HAP-1 (cell line): ENCODE results near the gene AP2A1.

Experiments used
- DNase-seq, 2 experiments: peaks; one replicate each; pipeline ENCODE4 v3.0.0-alpha.2; 2016 to 2020; ENCODE audit warnings: low spot score in 2 of 2
- H3K27me3 ChIP-seq: fragments of 250-450 bp; sonication (Bioruptor Pico); 2 replicates; pipeline ENCODE4 v1.5.1; 2020; ENCODE audit warnings: low read depth, mild to moderate bottlenecking, moderate library complexity
- H3K36me3 ChIP-seq: fragments of 250-450 bp; sonication (Bioruptor Pico); replicated peaks from 2 replicates; pipeline ENCODE4 v1.5.1; 2020; ENCODE audit warnings: mild to moderate bottlenecking
- H3K4me1 ChIP-seq: fragments of 250-450 bp; sonication (Bioruptor Pico); 2 replicates; pipeline ENCODE4 v1.5.1; 2020; ENCODE audit warnings: mild to moderate bottlenecking
- H3K4me3 ChIP-seq: fragments of 250-450 bp; sonication (Bioruptor Pico); 2 replicates; pipeline ENCODE4 v1.5.1; 2020; ENCODE audit warnings: mild to moderate bottlenecking, moderate library complexity
- H3K9me3 ChIP-seq: fragments of 250-450 bp; sonication (Bioruptor Pico); 2 replicates; pipeline ENCODE4 v1.5.1; 2020; ENCODE audit warnings: mild to moderate bottlenecking, moderate library complexity
- in situ Hi-C: fragments of 300-500 bp; cut with MboI; formaldehyde crosslinking; loops from 3 replicates; pipeline ENCODE4 v1.14.3; 2020; ENCODE audit warnings: low sequenced_read_pairs, inconsistent platforms, mixed read lengths

AP2A1 gene

DNA sequence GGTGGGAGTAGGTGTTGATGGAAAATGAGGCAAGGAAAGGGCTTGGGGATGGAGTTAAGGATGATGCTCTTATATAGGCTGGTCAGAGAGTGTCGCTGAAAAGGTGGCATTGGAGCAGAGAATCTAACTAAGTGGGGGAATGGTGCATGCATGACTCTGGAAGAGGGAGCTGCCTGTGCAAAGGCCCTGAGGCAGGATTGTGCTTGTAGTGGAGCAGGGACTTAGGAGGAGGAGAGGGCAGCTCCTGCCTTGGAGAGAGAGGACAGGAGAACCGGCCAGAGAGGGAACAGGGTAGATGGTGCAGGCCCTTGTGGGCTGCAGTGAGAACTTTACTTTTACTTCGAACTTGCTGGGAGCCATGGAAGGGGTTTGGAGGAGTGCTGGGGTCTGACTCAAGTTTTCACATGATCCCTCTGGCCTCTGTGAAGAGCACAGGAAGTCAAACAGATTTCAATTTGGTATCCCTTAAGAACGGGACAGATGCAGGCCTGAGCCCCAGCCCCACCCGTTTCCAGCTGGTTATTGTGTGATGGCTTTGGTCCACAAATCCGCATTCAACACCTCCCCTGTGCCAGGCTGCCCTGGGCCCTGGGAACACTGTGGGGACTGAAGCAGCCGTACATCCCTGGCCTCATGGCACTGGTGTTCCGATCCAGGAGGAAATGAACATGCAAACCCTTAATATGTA is 7.0 kb downstream of the AP2A1 start:
- H3K9me3 ChIP-seq, result no peaks in the 10 kb centered on the region
- no peaks in the 10 kb centered on the region for H3K4me1 ChIP-seq
- H3K36me3 ChIP-seq, result no peaks in the 10 kb centered on the region
- no peak overlapping the region for H3K4me3 ChIP-seq
- in situ Hi-C loops, result no loop called here
- DNase-seq, result no peak
- no peaks in the 10 kb centered on the region for H3K27me3 ChIP-seq

DNA sequence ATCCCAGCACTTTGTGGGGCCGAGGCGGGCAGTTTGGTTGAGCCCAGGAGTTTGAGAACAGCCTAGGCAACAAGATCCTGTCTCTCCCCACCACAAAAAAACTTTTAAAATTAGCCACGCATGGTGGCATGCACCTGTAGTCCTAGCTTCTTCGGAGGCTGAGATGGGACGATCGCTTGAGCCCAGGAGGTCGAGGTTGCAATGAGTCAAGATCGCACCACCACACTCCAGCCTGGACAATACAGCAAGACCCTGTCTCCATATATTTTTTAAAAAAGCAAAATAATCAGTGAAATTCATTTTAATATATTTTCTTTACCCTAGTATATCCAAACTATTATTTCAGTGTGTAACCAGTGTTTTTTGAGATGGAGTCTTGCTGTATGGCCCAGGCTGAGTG is 8.2 kb downstream of the AP2A1 start:
- DNase-seq, result no peak
- Histone ChIP-seq H3K27me3 (no peaks in the 10 kb centered on the region), H3K4me1 (no peaks in the 10 kb centered on the region), H3K4me3 (no peak overlapping the region), H3K9me3 (no peaks in the 10 kb centered on the region), H3K36me3 (no peaks in the 10 kb centered on the region)
- in situ Hi-C loops, result no loop called here

DNA sequence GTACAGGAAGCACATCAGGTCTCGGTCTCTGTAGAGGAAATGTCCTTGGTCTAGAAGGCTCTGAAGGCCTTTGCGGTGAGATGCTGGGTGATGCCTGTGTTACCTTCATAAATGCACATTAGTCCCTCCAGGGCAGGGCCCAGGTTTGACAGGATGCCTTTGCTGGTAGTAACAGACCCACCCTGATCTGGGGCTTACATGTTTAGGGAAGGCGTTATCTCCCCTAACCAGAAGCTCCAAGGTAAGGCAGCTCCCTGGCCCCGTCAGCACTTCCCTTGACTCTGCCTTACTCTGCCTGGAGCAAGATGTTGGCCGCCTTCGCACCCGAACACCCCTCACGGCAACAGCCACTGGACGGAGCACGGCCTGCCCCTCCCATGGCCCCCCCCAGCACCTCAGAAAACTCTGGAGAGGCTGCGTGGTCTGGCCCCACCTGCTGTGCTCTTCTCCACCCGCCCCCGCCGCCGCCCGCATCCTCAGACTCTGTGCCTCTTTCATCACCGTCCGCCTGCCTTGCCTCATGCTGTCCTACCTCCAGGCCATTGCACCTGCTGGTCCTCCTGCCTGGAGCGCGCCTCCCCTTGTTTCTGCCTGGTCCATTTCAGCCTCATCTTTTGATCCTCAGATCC is 9.1 kb downstream of the AP2A1 start:
- in situ Hi-C loops, result no loop called here
- Histone ChIP-seq H3K4me1 (no peaks in the 10 kb centered on the region), H3K9me3 (no peaks in the 10 kb centered on the region), H3K27me3 (no peaks in the 10 kb centered on the region), H3K36me3 (no peaks in the 10 kb centered on the region), H3K4me3 (no peak overlapping the region)
- no peak for DNase-seq

DNA sequence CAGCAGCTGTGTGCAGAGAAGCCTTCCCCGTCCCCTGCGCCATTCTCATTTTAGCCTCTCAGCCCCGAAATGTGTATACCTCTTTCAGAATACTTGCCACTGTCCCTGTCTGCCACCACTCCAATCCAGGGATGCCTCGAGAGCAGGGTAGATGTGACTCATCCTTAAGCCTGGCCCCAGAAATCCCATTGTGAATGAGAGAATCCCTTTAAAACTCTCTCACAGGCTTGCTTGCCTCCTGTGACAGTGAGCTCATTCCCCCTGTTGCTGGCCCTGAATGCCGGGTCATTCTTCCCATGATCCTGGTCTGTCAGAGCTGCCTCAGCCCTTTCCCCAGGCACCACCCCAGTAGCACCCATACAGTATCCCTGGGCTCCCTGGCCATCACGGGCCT is 9.6 kb downstream of the AP2A1 start:
- H3K36me3 ChIP-seq, result no peaks in the 10 kb centered on the region
- H3K27me3 ChIP-seq, result no peaks in the 10 kb centered on the region
- no peaks in the 10 kb centered on the region for H3K4me1 ChIP-seq
- H3K4me3 ChIP-seq, result no peak overlapping the region
- DNase-seq, result no peak
- no peaks in the 10 kb centered on the region for H3K9me3 ChIP-seq
- in situ Hi-C loops, result no loop called here

DNA sequence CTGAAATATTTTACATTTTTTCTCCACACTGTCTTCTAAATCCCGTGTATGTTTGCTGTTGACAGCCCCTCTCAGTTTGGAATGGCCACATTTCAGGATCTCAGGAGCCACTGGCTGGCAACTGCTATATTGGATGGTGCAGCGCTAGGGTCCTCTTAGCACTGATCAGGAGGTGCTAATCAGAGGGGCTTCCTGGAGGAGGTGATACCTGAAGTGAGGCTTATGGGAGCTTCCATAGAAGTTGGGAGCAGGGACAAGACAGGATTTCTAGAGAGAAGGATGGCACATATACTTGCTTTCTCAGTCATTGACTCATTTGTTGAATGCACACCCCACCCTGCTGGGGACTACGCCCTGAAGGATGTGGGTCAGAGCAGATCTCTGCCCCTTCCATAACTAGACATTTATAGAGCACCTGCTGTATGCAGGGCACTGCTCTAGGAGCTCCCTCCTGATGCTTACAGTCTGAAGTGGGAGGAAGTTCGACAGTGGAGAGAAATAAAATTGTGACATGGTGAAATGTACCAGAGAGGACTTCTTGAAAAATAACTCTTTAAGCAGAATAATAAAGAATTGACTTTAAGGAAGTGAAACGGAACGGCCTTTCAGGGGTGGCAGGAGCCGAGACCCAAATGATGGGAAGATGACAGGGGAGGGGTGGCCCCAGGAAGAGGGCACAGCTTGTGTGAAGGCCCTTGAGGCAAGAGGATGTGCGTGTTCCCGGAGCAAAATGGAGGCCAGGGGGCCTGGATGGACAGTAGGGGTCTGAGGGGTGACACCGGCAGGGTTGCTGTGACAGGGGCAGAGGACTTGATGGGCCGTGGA is 13.1 kb downstream of the AP2A1 start:
- no peak overlapping the region for H3K4me3 ChIP-seq
- in situ Hi-C loops, result no loop called here
- no peaks in the 10 kb centered on the region for H3K9me3 ChIP-seq
- DNase-seq, result no peak
- no peaks in the 10 kb centered on the region for H3K4me1 ChIP-seq
- H3K36me3 ChIP-seq, result peaks cover 16% of the 10 kb centered on the region
- no peaks in the 10 kb centered on the region for H3K27me3 ChIP-seq

DNA sequence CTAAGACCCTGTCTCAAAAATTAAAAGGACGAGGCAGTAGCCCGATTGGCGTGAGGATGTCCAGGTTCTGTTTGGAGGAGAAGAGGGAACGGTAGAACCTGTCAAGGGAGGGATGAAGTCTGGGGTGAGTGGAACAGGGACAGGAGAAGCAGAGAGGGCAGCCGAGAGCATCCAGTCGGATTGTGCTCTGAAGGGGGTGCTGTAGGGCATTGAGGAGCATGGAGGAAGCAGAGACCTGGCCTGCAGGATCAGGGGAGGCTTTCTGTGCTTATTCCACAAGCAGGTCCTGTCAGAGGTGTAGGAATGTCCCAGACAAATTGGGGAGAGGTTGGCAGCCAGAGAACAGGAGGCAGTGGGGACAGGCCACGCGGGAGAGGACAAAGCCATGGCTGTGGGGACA is 14.1 kb downstream of the AP2A1 start:
- H3K9me3 ChIP-seq, result no peaks in the 10 kb centered on the region
- no peaks in the 10 kb centered on the region for H3K4me1 ChIP-seq
- peaks cover 16% of the 10 kb centered on the region for H3K36me3 ChIP-seq
- in situ Hi-C loops, result no loop called here
- H3K27me3 ChIP-seq, result no peaks in the 10 kb centered on the region
- H3K4me3 ChIP-seq, result no peak overlapping the region
- no peak for DNase-seq

DNA sequence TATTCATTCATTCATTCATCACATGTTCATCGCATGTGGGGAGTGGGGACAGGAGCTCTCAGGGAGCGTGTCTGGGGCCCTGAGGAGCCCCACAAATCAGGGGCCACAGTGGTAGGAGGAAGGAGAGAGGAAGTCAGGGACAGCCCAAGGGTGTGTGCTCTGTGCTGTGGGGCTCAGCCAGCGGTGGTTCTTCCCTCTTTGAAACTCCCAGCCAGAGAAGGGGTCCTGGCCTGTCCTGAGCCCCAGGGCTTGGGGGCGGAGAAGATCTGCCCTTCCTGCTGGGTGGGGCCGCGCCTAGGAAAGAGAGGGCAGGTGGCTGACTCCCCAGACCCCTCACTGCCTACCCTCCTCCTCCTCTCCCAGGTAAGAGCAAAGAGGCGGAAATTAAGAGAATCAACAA is 14.6 kb downstream of the AP2A1 start:
- no peak for DNase-seq
- peaks cover 16% of the 10 kb centered on the region for H3K36me3 ChIP-seq
- in situ Hi-C loops, result no loop called here

DNA sequence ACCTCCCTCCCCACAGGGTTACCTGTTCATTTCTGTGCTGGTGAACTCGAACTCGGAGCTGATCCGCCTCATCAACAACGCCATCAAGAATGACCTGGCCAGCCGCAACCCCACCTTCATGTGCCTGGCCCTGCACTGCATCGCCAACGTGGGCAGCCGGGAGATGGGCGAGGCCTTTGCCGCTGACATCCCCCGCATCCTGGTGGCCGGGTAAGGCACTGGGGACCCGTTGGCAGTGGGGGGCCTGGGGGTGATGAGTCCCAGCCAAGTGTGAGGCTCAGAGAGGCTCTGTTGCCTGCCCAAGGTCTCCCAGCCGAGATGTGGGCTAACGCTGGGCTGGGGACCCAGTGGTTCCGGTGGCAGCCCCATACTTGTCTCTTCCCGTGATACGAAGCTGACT is 15.7 kb downstream of the AP2A1 start:
- in situ Hi-C loops, result no loop called here
- Histone ChIP-seq H3K4me3 (no peak overlapping the region), H3K9me3 (no peaks in the 10 kb centered on the region), H3K27me3 (no peaks in the 10 kb centered on the region), H3K36me3 (peaks cover 16% of the 10 kb centered on the region), H3K4me1 (no peaks in the 10 kb centered on the region)
- no peak for DNase-seq

More for the DNA sequence above, 14.6 kb downstream of the AP2A1 start:
- Histone ChIP-seq H3K9me3 (no peaks in the 10 kb centered on the region), H3K27me3 (no peaks in the 10 kb centered on the region), H3K4me3 (no peak overlapping the region), H3K4me1 (no peaks in the 10 kb centered on the region)

DNA sequence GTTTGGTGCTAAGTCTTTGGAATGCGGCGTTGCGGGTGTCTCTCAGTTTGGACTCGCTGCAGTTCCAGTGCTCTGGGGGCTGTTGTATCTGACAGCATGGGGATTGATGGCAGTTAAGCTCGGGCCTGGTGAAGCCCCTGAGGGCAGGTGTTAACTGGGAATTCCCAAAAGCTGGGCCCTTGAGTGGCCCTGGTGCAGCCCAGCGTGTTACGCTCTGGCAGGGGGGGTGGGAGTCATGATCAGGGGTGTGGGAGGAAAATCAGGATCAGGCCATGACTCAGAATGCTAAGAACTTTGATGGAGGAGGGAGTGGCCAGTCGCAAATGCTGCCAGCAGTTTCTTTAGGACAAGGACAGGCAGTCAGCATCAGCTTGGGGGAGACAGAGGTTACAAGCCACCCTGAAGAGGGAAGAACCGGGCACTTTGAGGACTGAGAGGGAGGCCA is 19.6 kb downstream of the AP2A1 start:
- in situ Hi-C loops, result no loop called here
- H3K36me3 ChIP-seq, result peaks cover 21% of the 10 kb centered on the region
- no peak overlapping the region for H3K4me3 ChIP-seq
- no peaks in the 10 kb centered on the region for H3K27me3 ChIP-seq
- H3K9me3 ChIP-seq, result no peaks in the 10 kb centered on the region
- DNase-seq, result peak in 1 of 2 experiments; percentile 56
- no peaks in the 10 kb centered on the region for H3K4me1 ChIP-seq

DNA sequence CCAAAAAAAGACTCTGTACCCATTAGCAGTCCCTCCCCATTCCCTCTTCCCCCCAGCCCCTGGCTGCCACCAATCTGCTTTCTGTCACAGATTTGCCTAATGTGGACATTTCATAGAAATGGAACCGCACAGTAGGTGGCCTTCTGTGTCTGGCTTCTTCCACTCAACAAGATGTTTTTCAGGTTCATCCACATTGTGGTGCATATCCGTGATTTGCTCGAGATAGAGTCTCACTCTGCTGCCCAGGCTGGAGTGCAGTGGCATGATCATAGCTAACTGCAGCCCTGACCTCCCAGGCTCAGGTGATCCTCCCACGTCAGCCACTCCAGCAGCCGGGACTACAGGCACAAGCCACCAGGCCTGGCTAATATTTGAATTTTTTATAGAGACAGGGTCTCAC is 20.9 kb downstream of the AP2A1 start:
- no peak for DNase-seq
- no peaks in the 10 kb centered on the region for H3K9me3 ChIP-seq
- no peaks in the 10 kb centered on the region for H3K27me3 ChIP-seq
- no peak overlapping the region for H3K4me3 ChIP-seq
- no peaks in the 10 kb centered on the region for H3K4me1 ChIP-seq
- in situ Hi-C loops, result no loop called here
- H3K36me3 ChIP-seq, result peaks cover 19% of the 10 kb centered on the region

DNA sequence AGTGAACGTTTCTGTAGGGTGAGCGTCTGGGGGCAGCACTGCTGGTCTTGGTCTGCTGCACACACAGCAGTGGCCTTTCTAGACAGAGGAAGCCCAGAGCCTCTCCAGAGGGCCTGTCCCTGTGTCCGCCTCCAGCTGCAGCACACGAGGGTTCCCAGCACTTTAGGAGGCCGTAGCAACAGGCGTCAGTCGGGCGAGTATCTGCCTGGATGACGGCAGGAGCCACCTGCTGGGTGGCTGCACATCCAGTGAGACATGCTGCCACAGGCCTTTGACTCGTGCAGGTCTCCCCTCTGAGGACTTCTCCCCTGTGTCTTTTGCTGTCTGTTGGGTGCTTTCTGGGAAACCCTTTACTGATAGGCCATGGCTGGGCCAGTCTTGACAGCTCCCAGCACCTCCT is 22.1 kb downstream of the AP2A1 start:
- H3K27me3 ChIP-seq, result no peaks in the 10 kb centered on the region
- no peak overlapping the region for H3K4me3 ChIP-seq
- in situ Hi-C loops, result no loop called here
- no peaks in the 10 kb centered on the region for H3K4me1 ChIP-seq
- H3K36me3 ChIP-seq, result peaks cover 17% of the 10 kb centered on the region
- H3K9me3 ChIP-seq, result no peaks in the 10 kb centered on the region
- no peak for DNase-seq

DNA sequence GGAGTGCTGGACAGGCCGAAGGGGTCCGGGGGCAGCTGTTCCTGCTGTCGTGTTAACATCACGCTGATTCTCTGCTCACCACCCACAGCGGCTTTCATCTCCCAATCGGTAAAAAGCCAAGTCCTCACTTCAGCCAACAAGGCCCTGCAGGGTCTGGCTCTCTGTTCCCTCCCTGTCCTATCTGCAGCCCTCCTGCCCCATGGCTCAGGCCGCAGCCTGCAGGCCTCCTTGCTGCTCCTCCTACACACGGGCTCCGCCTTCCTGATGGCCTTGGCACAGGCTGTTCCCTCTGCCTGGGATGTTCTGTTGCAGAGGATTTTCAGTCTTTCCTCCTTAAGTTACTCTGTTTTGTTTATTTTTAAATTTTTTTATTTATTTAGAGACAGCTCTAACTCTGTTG is 24.1 kb downstream of the AP2A1 start:
- DNase-seq, result no peak
- Histone ChIP-seq H3K4me3 (no peak overlapping the region), H3K36me3 (peaks cover 26% of the 10 kb centered on the region), H3K9me3 (no peaks in the 10 kb centered on the region), H3K27me3 (no peaks in the 10 kb centered on the region), H3K4me1 (no peaks in the 10 kb centered on the region)
- in situ Hi-C loops, result no loop called here

DNA sequence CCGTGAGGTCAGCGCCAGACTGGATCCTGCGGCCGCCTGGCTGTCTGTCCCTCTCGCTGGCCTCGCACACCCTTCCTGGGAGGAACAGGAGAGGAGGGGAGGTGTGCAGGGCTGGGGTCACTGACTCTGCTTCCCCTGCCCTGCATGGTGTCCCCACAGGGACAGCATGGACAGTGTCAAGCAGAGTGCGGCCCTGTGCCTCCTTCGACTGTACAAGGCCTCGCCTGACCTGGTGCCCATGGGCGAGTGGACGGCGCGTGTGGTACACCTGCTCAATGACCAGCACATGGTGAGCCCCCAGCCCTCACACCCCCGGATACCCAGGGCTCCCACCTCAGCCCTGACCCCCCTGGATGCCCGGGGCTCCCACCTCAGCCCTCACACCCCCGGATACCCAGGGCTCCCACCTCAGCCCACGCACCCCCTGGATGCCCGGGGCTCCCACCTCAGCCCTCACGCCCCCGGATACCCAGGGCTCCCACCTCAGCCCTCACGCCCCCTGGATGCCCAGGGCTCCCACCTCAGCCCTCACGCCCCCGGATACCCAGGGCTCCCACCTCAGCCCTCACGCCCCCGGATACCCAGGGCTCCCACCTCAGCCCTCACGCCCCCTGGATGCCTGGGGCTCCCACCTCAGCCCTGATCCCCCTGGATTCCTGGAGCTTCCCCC is 25.1 kb downstream of the AP2A1 start:
- in situ Hi-C loops, result no loop called here
- no peak overlapping the region for H3K4me3 ChIP-seq
- no peaks in the 10 kb centered on the region for H3K4me1 ChIP-seq
- H3K27me3 ChIP-seq, result no peaks in the 10 kb centered on the region
- no peaks in the 10 kb centered on the region for H3K9me3 ChIP-seq
- H3K36me3 ChIP-seq, result peaks cover 36% of the 10 kb centered on the region
- no peak for DNase-seq
